K562 (cell line): Measurements from ENCODE around the gene MRPL40. TPM values are rescaled to one million over a fixed set of nuclear protein-coding genes. Genes with fewer than 3 reads are reported as not detected.

Experiments used
- ATAC-seq: fragments of 200-7000 bp; cut with Tn5 transposase; 3 replicates; pipeline ENCODE4 v1.9.1; 2020; ENCODE audit warnings: moderate library complexity
- BruUV-seq: library from RNA; stranded (reverse); fragments of 400-500 nt; replicated peaks from 2 replicates; lab custom pipeline; 2021; lab: Mats Ljungman, UMichigan
- CTCF ChIA-PET: fragments of 300-600 bp; formaldehyde crosslinking; extraction: SDS; loops from one replicate; lab custom pipeline; 2021; ENCODE audit warnings: low intra/inter-chr PET ratio; lab: Yijun Ruan, JAX
- POLR2A ChIA-PET: fragments of 300-600, 350-650 bp; sonication (Branson Sonifier 250); formaldehyde crosslinking; extraction: SDS; loops from one replicate; lab custom pipeline; 2021; ENCODE audit warnings: antibody characterized with exemption, inconsistent platforms; lab: Yijun Ruan, JAX
- DNase-seq, 4 experiments: peaks; one replicate each; pipeline versions ENCODE4 v3.0.0 to v3.0.0-alpha.2; 2011 to 2018; ENCODE audit warnings: low spot score in 3 of 4, mixed read lengths in 3 of 4; ENCODE audit errors: extremely low read depth in 1 of 4
- FAIRE-seq: peaks from 2 replicates; lab custom pipeline; 2011; peaks lifted over from hg19 to GRCh38; lab: Jason Lieb, UNC
- H2AFZ ChIP-seq: 2 replicates; pipeline ENCODE4 v1.6.0; 2011; ENCODE audit warnings: low read depth, low read length, control low read depth, inconsistent platforms
- H3K27ac ChIP-seq: fragments of 200-600 bp; 3 replicates; pipeline ENCODE4 v1.8.0; 2011; ENCODE audit warnings: low read depth, mild to moderate bottlenecking, control low read depth, inconsistent platforms, low read length, moderate library complexity, mixed read lengths; ENCODE audit errors: extremely low read depth
- H3K27me3 ChIP-seq, 2 experiments: fragments of 300-600 bp in 1 of 2; 2 replicates in 1 of 2; 3 replicates in 1 of 2; pipeline versions ENCODE4 v1.6.0 to v1.8.0; 2011; ENCODE audit warnings: inconsistent platforms in 2 of 2, low read length in 2 of 2, mild to moderate bottlenecking in 1 of 2, mixed read lengths in 1 of 2, moderate library complexity in 1 of 2; ENCODE audit not compliant: control insufficient read depth in 2 of 2, insufficient read depth in 2 of 2
- H3K36me3 ChIP-seq: fragments of 300-600 bp; 3 replicates; pipeline ENCODE4 v1.8.0; 2011; ENCODE audit warnings: mild to moderate bottlenecking, low read length, inconsistent platforms; ENCODE audit not compliant: control insufficient read depth, insufficient read depth
- H3K4me1 ChIP-seq, 2 experiments: fragments of 200-600 bp in 1 of 2; replicated peaks in 1 of 2; 2 replicates in 1 of 2; 3 replicates in 1 of 2; pipeline versions ENCODE4 v1.5.1 to v1.8.0; 2011; ENCODE audit warnings: inconsistent platforms in 2 of 2, low read length in 2 of 2, mild to moderate bottlenecking in 1 of 2, mixed read lengths in 1 of 2, moderate library complexity in 1 of 2; ENCODE audit not compliant: control insufficient read depth in 2 of 2, insufficient read depth in 2 of 2
- H3K4me2 ChIP-seq: 2 replicates; pipeline ENCODE4 v1.6.1; 2011; ENCODE audit warnings: low read length, control low read depth, inconsistent platforms, mixed read lengths; ENCODE audit not compliant: insufficient read depth
- H3K4me3 ChIP-seq: fragments of 200-600 bp; sonication (generic), shearing (Covaris generic); 2 replicates; pipeline ENCODE4 v1.5.1; 2016; ENCODE audit warnings: control low read depth, inconsistent platforms
- H3K79me2 ChIP-seq: fragments of 200-600 bp; 3 replicates; pipeline ENCODE4 v1.8.0; 2011; ENCODE audit warnings: low read length, inconsistent platforms; ENCODE audit not compliant: control insufficient read depth, insufficient read depth
- H3K9ac ChIP-seq, 2 experiments: 2 replicates each; pipeline versions ENCODE4 v1.6.0 to v1.6.1; 2011; ENCODE audit warnings: low read depth in 2 of 2, low read length in 2 of 2, control low read depth in 1 of 2, inconsistent platforms in 1 of 2, mild to moderate bottlenecking in 1 of 2, mixed read lengths in 1 of 2; ENCODE audit not compliant: insufficient read depth in 1 of 2
- H3K9me1 ChIP-seq: one replicate; pipeline ENCODE4 v1.6.0; 2011; ENCODE audit warnings: inconsistent platforms, mild to moderate bottlenecking, low read length, moderate library complexity; ENCODE audit not compliant: control insufficient read depth, insufficient read depth
- H3K9me3 ChIP-seq: replicated peaks from 2 replicates; pipeline ENCODE4 v1.5.1; 2011; ENCODE audit warnings: low read depth, low read length, inconsistent platforms; ENCODE audit not compliant: control insufficient read depth, insufficient read depth
- H4K20me1 ChIP-seq: replicated peaks from 2 replicates; pipeline ENCODE4 v1.6.1; 2011; ENCODE audit warnings: low read length, inconsistent platforms, mixed read lengths; ENCODE audit not compliant: control insufficient read depth, insufficient read depth
- E4F1 ChIP-seq: fragments of 250-450 bp; sonication (Bioruptor Pico); IDR thresholded peaks from 2 replicates; pipeline ENCODE4 v1.5.0; 2021; ENCODE audit warnings: mild to moderate bottlenecking, borderline replicate concordance
- HOXB6 ChIP-seq: fragments of 250-450 bp; sonication (Bioruptor Pico); IDR thresholded peaks from 2 replicates; pipeline ENCODE4 v1.5.1; 2022; ENCODE audit warnings: mild to moderate bottlenecking, borderline replicate concordance
- KLF16 ChIP-seq: IDR thresholded peaks from 2 replicates; pipeline ENCODE4 v1.6.1; 2016; ENCODE audit warnings: antibody characterized with exemption
- RFX5 ChIP-seq: IDR thresholded peaks from 2 replicates; pipeline ENCODE4 v1.6.1; 2011; ENCODE audit warnings: low read depth, mild to moderate bottlenecking, improper control_type of control experiment, low read length
- SMAD1 ChIP-seq: fragments of 150-350 bp; IDR thresholded peaks from 2 replicates; pipeline ENCODE4 v1.6.1; 2014; ENCODE audit warnings: low read length, low read depth; ENCODE audit not compliant: partially characterized antibody
- THRB ChIP-seq: fragments of 450-650 bp; formaldehyde crosslinking; conservative IDR thresholded peaks from 2 replicates; pipeline ENCODE4 v1.4.0; 2022; ENCODE audit warnings: mild to moderate bottlenecking, missing genetic modification characterization
- ZNF592 ChIP-seq: fragments of 450-650 bp; IDR thresholded peaks from 2 replicates; pipeline ENCODE4 v1.6.1; 2017; ENCODE audit warnings: antibody characterized with exemption, mild to moderate bottlenecking
- WGBS: fragments of 100-300 bp; shearing (Covaris generic); methylation state at CpG from one replicate; pipeline ENCODE4 v1.1.6; 2016; ENCODE audit warnings: low coverage, mixed read lengths; ENCODE audit not compliant: insufficient coverage; ENCODE audit errors: missing lambda C conversion rate; 5-methylcytosine and 5-hydroxymethylcytosine counted together
- in situ Hi-C: fragments of 300-500 bp; cut with MboI; formaldehyde crosslinking; loops from 4 replicates; pipeline ENCODE4 v1.15.0; 2018; ENCODE audit warnings: inconsistent platforms, mixed read lengths
- intact Hi-C: fragments of 100-400 bp; cut with micrococcal nuclease; formaldehyde crosslinking; loops from 2 replicates; pipeline ENCODE4 v1.14.2; 2022
- polyA plus RNA-seq, 8 experiments: library from polyadenylated mRNA; depleted of rRNA in 4 of 8; stranded (reverse) in 5 of 8; unstranded in 3 of 8; fragments of >200 nt; fragmentation: Nextera tagmentation in 2 of 8; fragmentation: Illumina TruSeq in 1 of 8; extraction: Ambion mirVana in 2 of 8; extraction: Trizol in 1 of 8; gene quantifications; 2 replicates each; pipeline versions ENCODE4 v1.2.1 to v1.2.3, GENCODE V29; 2011 to 2014; ENCODE audit warnings: inconsistent platforms in 1 of 8, missing spikeins in 1 of 8
- total RNA-seq, 7 experiments: library from RNA; depleted of rRNA in 6 of 7; stranded (reverse); fragments of >200 nt in 6 of 7; fragmentation: Illumina TruSeq in 2 of 7; extraction: Trizol in 2 of 7; gene quantifications; 2 replicates each; pipeline versions ENCODE4 v1.2.1 to v1.2.3, GENCODE V29; 2011 to 2021; ENCODE audit warnings: low replicate concordance in 1 of 7

MRPL40 gene
- total and polyA plus RNA-seq, 9 of the 15 experiments (the other 6 are each of a cell fraction or from before 2014, with no cell fraction given) = 132 to 652 (median 208) TPM

GRCh38 chr22:19396561-19396933, 35.8 kb upstream of the MRPL40 start (continued):
- TF ChIP-seq ZNF592 = no peak
- TF ChIP-seq, all 486 proteins: peak for 8

GRCh38 chr22:19396934-19397733, 35.2 kb upstream of the MRPL40 start:
- ATAC-seq (peak; percentile 98), FAIRE-seq (peak; percentile 100), DNase-seq (peak; percentile 97 to 100 (median 99))
- Histone ChIP-seq H3K4me1 (peaks cover 31 to 32% of the 10 kb centered on the region in 2 experiments), H3K9me3 (no peaks in the 10 kb centered on the region), H3K27ac (peak overlapping the region; percentile 73), H4K20me1 (0 out of 2 replicates have a peak, but pooled peaks cover 5% of the 10 kb centered on the region), H3K36me3 (peaks cover 94% of the 10 kb centered on the region), H3K9ac (peak overlapping the region; percentile 54 to 80; a peak in 3 of 4 replicates), H3K4me3 (no peak overlapping the region; the same call in 1 of the 2 replicates), H3K79me2 (peaks cover 15% of the 10 kb centered on the region; the same call in 2 of the 3 replicates), H3K4me2 (peak overlapping the region; percentile 48), H3K9me1 (peaks cover 11% of the 10 kb centered on the region), H3K27me3 (no peaks in the 10 kb centered on the region), H2AFZ (peak overlapping the region; percentile 28)
- POLR2A ChIA-PET = interaction anchor here (0.6 to 15.8 kb wide), 28 partner anchors 10 to 625 kb away, joined by 3 to 245 read pairs (median 6); partner anchors contain the start of genes C22orf39, CDC45, DGCR2 and HIRA
- no TSS peak for BruUV-seq
- in situ Hi-C loops = no loop called here
- intact Hi-C loops = loop anchor here (1.0 to 10.0 kb wide), 6 partner anchors 11 to 228 kb away; partner anchors contain the start of genes C22orf39, CDC45 and UFD1
- CTCF ChIA-PET = interaction anchor here (0.6 to 1.0 kb wide), 3 partner anchors 23 to 285 kb away, joined by 3 read pairs; no protein-coding TSS in a partner anchor
- WGBS = 3% methylated on average over 6 of the region's 6 CpGs
- TF ChIP-seq SMAD1 (no peak), RFX5 (no peak), KLF16 (peak; percentile 94; the same call in 1 of the 2 replicates), E4F1 (CRISPR knock-in tag) (no peak), HOXB6 (peak; percentile 73; the same call in 1 of the 2 replicates), THRB (CRISPR knock-in tag) (peak; percentile 80)
